CD4-positive, alpha-beta memory T cell (primary cell): Measurements from ENCODE around the gene RBM4. TPM values are rescaled to one million over a fixed set of nuclear protein-coding genes. Genes with fewer than 3 reads are reported as not detected.
A peak's percentile ranks its signal among the peaks of the same experiment; 100 is the strongest.

Experiments used
- CTCF ChIA-PET: fragments of 350-600 bp; sonication (Branson Sonifier 250); formaldehyde crosslinking; loops from one replicate; lab custom pipeline; 2021; ENCODE audit warnings: inconsistent platforms; ENCODE audit not compliant: partially characterized antibody; lab: Charles Lee
- POLR2A ChIA-PET: fragments of 350-600 bp; sonication (Branson Sonifier 250); formaldehyde crosslinking; loops from one replicate; lab custom pipeline; 2021; ENCODE audit not compliant: partially characterized antibody; lab: Charles Lee
- DNase-seq, 5 donors: peaks; one replicate each; pipeline versions ENCODE4 v3.0.0 to v3.0.0-alpha.2; 2020 to 2022; ENCODE audit warnings: mixed read lengths in 1 of 5
- H3K27ac ChIP-seq: one replicate; pipeline ENCODE4 v1.7.0; 2013; ENCODE audit warnings: low read depth, low read length
- H3K27me3 ChIP-seq: 2 replicates; pipeline ENCODE4 v1.7.0; 2013; ENCODE audit warnings: mild to moderate bottlenecking, low read length, moderate library complexity; ENCODE audit not compliant: insufficient read depth
- H3K36me3 ChIP-seq: 2 replicates; pipeline ENCODE4 v1.7.0; 2013; ENCODE audit warnings: mild to moderate bottlenecking, low read length, moderate library complexity; ENCODE audit not compliant: insufficient read depth
- H3K4me1 ChIP-seq: 2 replicates; pipeline ENCODE4 v1.7.0; 2013; ENCODE audit warnings: mild to moderate bottlenecking, low read length, moderate library complexity; ENCODE audit not compliant: insufficient read depth
- H3K4me3 ChIP-seq, 2 donors: one replicate each; pipeline ENCODE4 v1.7.0; 2013; ENCODE audit warnings: low read length in 2 of 2, mild to moderate bottlenecking in 1 of 2
- H3K9me3 ChIP-seq, 2 donors: one replicate each; pipeline ENCODE4 v1.7.0; 2013; ENCODE audit warnings: low read length in 2 of 2, control low read depth in 1 of 2; ENCODE audit not compliant: control insufficient read depth in 1 of 2
- H3K27ac Mint-ChIP-seq, 7 donors: one replicate each; pipeline ENCODE4 v1.8.0; 2020 to 2021; ENCODE audit warnings: mixed read lengths in 7 of 7, mild to moderate bottlenecking in 6 of 7, inconsistent platforms in 3 of 7, moderate library complexity in 3 of 7
- H3K27me3 Mint-ChIP-seq, 2 donors: one replicate each; pipeline ENCODE4 v1.8.0; 2020 to 2021; ENCODE audit warnings: mixed read lengths in 2 of 2
- H3K36me3 Mint-ChIP-seq, 2 donors: one replicate each; pipeline ENCODE4 v1.8.0; 2020 to 2021; ENCODE audit warnings: mixed read lengths in 2 of 2, inconsistent platforms in 1 of 2, mild to moderate bottlenecking in 1 of 2
- H3K4me1 Mint-ChIP-seq, 4 donors: one replicate each; pipeline ENCODE4 v1.8.0; 2020 to 2021; ENCODE audit warnings: mixed read lengths in 4 of 4, mild to moderate bottlenecking in 1 of 4
- H3K4me3 Mint-ChIP-seq, 8 donors: one replicate each; pipeline ENCODE4 v1.8.0; 2020 to 2021; ENCODE audit warnings: mixed read lengths in 8 of 8, mild to moderate bottlenecking in 7 of 8, moderate library complexity in 6 of 8, inconsistent platforms in 3 of 8
- H3K9me3 Mint-ChIP-seq, 8 donors: one replicate each; pipeline ENCODE4 v1.8.0; 2020 to 2021; ENCODE audit warnings: mixed read lengths in 8 of 8, mild to moderate bottlenecking in 5 of 8, inconsistent platforms in 3 of 8, moderate library complexity in 1 of 8
- intact Hi-C: fragments of 100-400 bp; cut with micrococcal nuclease; formaldehyde crosslinking; loops from one replicate; pipeline ENCODE4 v1.15.1; 2023
- polyA plus RNA-seq, 2 donors: library from polyadenylated mRNA; unstranded; fragments of 300-500 nt; fragmentation: Illumina TruSeq; gene quantifications; one replicate each; pipeline ENCODE4 v1.2.3, GENCODE V29; 2021
- total RNA-seq, 2 experiments: library from RNA; stranded (reverse); gene quantifications; one replicate each; pipeline ENCODE4 v1.2.3, GENCODE V29; 2021

Gene RBM4
- total and polyA plus RNA-seq, 4 experiments from 2014 or later: 183 to 231 (median 201) TPM

- Mint-ChIP-seq H3K4me3 (no peak overlapping the region), H3K27ac (peak overlapping the region in 1 of 7 donors; percentile 12), H3K27me3 (peaks cover 2 to 4% of the 10 kb centered on the region in 2 donors), H3K9me3 (no peaks in the 10 kb centered on the region), H3K4me1 (no peaks in the 10 kb centered on the region), H3K36me3 (no peaks in the 10 kb centered on the region)
- POLR2A ChIA-PET: no interaction called here
- Histone ChIP-seq H3K36me3 (no peaks in the 10 kb centered on the region), H3K4me3 (no peak overlapping the region), H3K27ac (no peak overlapping the region), H3K9me3 (no peaks in the 10 kb centered on the region), H3K4me1 (no peaks in the 10 kb centered on the region), H3K27me3 (no peaks in the 10 kb centered on the region)
- no peak for DNase-seq
- CTCF ChIA-PET: interaction anchor here (1.2 to 1.9 kb wide), 2 partner anchors 10 to 148 kb away, joined by 3 to 5 read pairs; no protein-coding TSS in a partner anchor
- intact Hi-C loops: loop anchor here (10.0 kb wide), 1 partner anchor 285 kb away; the partner anchor contains the start of gene C11orf86
Observed at GRCh38 chr11:66689661-66690590, 51.4 kb downstream of the RBM4 start.

GRCh38 chr11:66691311-66691980 lies 52.9 kb downstream of the RBM4 start:
- Mint-ChIP-seq H3K27me3 (peaks cover 2 to 4% of the 10 kb centered on the region in 2 donors), H3K4me3 (no peak overlapping the region), H3K27ac (no peak overlapping the region), H3K4me1 (no peaks in the 10 kb centered on the region), H3K36me3 (no peaks in the 10 kb centered on the region), H3K9me3 (no peaks in the 10 kb centered on the region)
- H3K9me3 ChIP-seq: no peaks in the 10 kb centered on the region
- CTCF ChIA-PET: interaction anchor here (1.2 to 2.0 kb wide), 4 partner anchors 8 to 189 kb away, joined by 3 to 8 read pairs (median 5); no protein-coding TSS in a partner anchor
- intact Hi-C loops: loop anchor here (10.0 kb wide), 1 partner anchor 283 kb away; the partner anchor contains the start of gene C11orf86
- H3K4me1 ChIP-seq: no peaks in the 10 kb centered on the region
- H3K4me3 ChIP-seq: no peak overlapping the region
- POLR2A ChIA-PET: no interaction called here
- no peaks in the 10 kb centered on the region for H3K27me3 ChIP-seq
- DNase-seq: no peak
- H3K36me3 ChIP-seq: no peaks in the 10 kb centered on the region
- no peak overlapping the region for H3K27ac ChIP-seq

GRCh38 chr11:66692446-66692845 lies 53.9 kb downstream of the RBM4 start:
- intact Hi-C loops: loop anchor here (10.0 kb wide), 1 partner anchor 282 kb away; the partner anchor contains the start of gene C11orf86
- no peak overlapping the region for H3K27ac Mint-ChIP-seq
- H3K4me1 Mint-ChIP-seq: no peaks in the 10 kb centered on the region
- no peaks in the 10 kb centered on the region for H3K27me3 ChIP-seq
- no peaks in the 10 kb centered on the region for H3K36me3 Mint-ChIP-seq
- H3K27ac ChIP-seq: no peak overlapping the region
- CTCF ChIA-PET: interaction anchor here (0.7 to 2.0 kb wide), 7 partner anchors 10 to 190 kb away, joined by 3 to 8 read pairs (median 3); no protein-coding TSS in a partner anchor
- no peaks in the 10 kb centered on the region for H3K4me1 ChIP-seq
- no peaks in the 10 kb centered on the region for H3K9me3 ChIP-seq
- H3K4me3 Mint-ChIP-seq: no peak overlapping the region
- no peak overlapping the region for H3K4me3 ChIP-seq
- POLR2A ChIA-PET: interaction anchor here (0.6 kb wide), 1 partner anchor 142 kb away, joined by 3 read pairs; no protein-coding TSS in a partner anchor
- no peak for DNase-seq
- H3K36me3 ChIP-seq: no peaks in the 10 kb centered on the region
- H3K9me3 Mint-ChIP-seq: no peaks in the 10 kb centered on the region
- peaks cover 2 to 4% of the 10 kb centered on the region in 2 donors for H3K27me3 Mint-ChIP-seq

- H3K27ac Mint-ChIP-seq: no peak overlapping the region
- intact Hi-C loops: loop anchor here (10.0 kb wide), 1 partner anchor 282 kb away; the partner anchor contains the start of gene C11orf86
- H3K9me3 ChIP-seq: no peaks in the 10 kb centered on the region
- H3K9me3 Mint-ChIP-seq: no peaks in the 10 kb centered on the region
- H3K27ac ChIP-seq: no peak overlapping the region
- ChIA-PET POLR2A (interaction anchor here (0.6 kb wide), 1 partner anchor 142 kb away, joined by 3 read pairs; no protein-coding TSS in a partner anchor), CTCF (interaction anchor here (0.7 to 3.4 kb wide), 10 partner anchors 10 to 189 kb away, joined by 3 to 23 read pairs (median 3); no protein-coding TSS in a partner anchor)
- no peaks in the 10 kb centered on the region for H3K36me3 ChIP-seq
- no peaks in the 10 kb centered on the region for H3K4me1 Mint-ChIP-seq
- DNase-seq: no peak
- H3K4me3 Mint-ChIP-seq: no peak overlapping the region
- no peak overlapping the region for H3K4me3 ChIP-seq
- H3K4me1 ChIP-seq: no peaks in the 10 kb centered on the region
- peaks cover 2 to 4% of the 10 kb centered on the region in 2 donors for H3K27me3 Mint-ChIP-seq
- no peaks in the 10 kb centered on the region for H3K36me3 Mint-ChIP-seq
- no peaks in the 10 kb centered on the region for H3K27me3 ChIP-seq
Observed at GRCh38 chr11:66692871-66693331, 54.4 kb downstream of the RBM4 start.

GRCh38 chr11:66693356-66694055 lies 55.0 kb downstream of the RBM4 start:
- H3K4me3 ChIP-seq: no peak overlapping the region
- POLR2A ChIA-PET: no interaction called here
- Mint-ChIP-seq H3K27ac (no peak overlapping the region), H3K27me3 (peaks cover 2% of the 10 kb centered on the region in 2 donors), H3K4me1 (no peaks in the 10 kb centered on the region), H3K4me3 (no peak overlapping the region), H3K9me3 (peaks cover 0 to under 1% (median 0%) of the 10 kb centered on the region in 8 donors), H3K36me3 (no peaks in the 10 kb centered on the region)
- no peaks in the 10 kb centered on the region for H3K9me3 ChIP-seq
- CTCF ChIA-PET: interaction anchor here (0.8 to 3.4 kb wide), 8 partner anchors 139 to 188 kb away, joined by 3 to 23 read pairs (median 6); no protein-coding TSS in a partner anchor
- DNase-seq: no peak
- intact Hi-C loops: loop anchor here (1.0 to 10.0 kb wide), 3 partner anchors 141 to 281 kb away; partner anchors contain the start of gene C11orf86
- no peaks in the 10 kb centered on the region for H3K36me3 ChIP-seq
- H3K27me3 ChIP-seq: no peaks in the 10 kb centered on the region
- H3K27ac ChIP-seq: no peak overlapping the region
- no peaks in the 10 kb centered on the region for H3K4me1 ChIP-seq

GRCh38 chr11:66694056-66694410 lies 55.5 kb downstream of the RBM4 start:
- CTCF ChIA-PET: interaction anchor here (0.8 to 3.4 kb wide), 7 partner anchors 138 to 188 kb away, joined by 3 to 23 read pairs (median 6); no protein-coding TSS in a partner anchor
- Histone ChIP-seq H3K36me3 (no peaks in the 10 kb centered on the region), H3K27me3 (no peaks in the 10 kb centered on the region), H3K4me3 (no peak overlapping the region), H3K4me1 (no peaks in the 10 kb centered on the region), H3K9me3 (no peaks in the 10 kb centered on the region), H3K27ac (no peak overlapping the region)
- H3K4me3 Mint-ChIP-seq: no peak overlapping the region
- no peak for DNase-seq
- POLR2A ChIA-PET: no interaction called here
- intact Hi-C loops: loop anchor here (1.0 to 10.0 kb wide), 3 partner anchors 140 to 281 kb away; partner anchors contain the start of gene C11orf86
- no peaks in the 10 kb centered on the region for H3K36me3 Mint-ChIP-seq
- H3K4me1 Mint-ChIP-seq: no peaks in the 10 kb centered on the region
- H3K9me3 Mint-ChIP-seq: peaks cover 0 to 2% (median 0%) of the 10 kb centered on the region in 8 donors
- H3K27me3 Mint-ChIP-seq: peaks cover 2% of the 10 kb centered on the region in 2 donors
- peak overlapping the region in 1 of 7 donors; percentile 66 for H3K27ac Mint-ChIP-seq
